IMR-90 (cell line): ENCODE results near the gene PLXNA4. TPM values are rescaled to one million over a fixed set of nuclear protein-coding genes. Genes with fewer than 3 reads are reported as not detected.

ENCODE experiments used
- ATAC-seq: fragments of 200-7000 bp; cut with Tn5 transposase; 2 replicates; pipeline ENCODE4 v1.9.1; 2020; ENCODE audit warnings: low read depth, mild to moderate bottlenecking, moderate library complexity
- BruUV-seq: library from RNA; stranded (reverse); fragments of 400-500 nt; replicated peaks from 2 replicates; lab custom pipeline; 2021; lab: Mats Ljungman, UMichigan
- CTCF ChIA-PET: fragments of 300-600 bp; formaldehyde crosslinking; extraction: SDS; loops from one replicate; lab custom pipeline; 2021; ENCODE audit warnings: antibody characterized with exemption; lab: Yijun Ruan, JAX
- POLR2A ChIA-PET: fragments of 300-600 bp; sonication (Branson Sonifier 250); formaldehyde crosslinking; loops from one replicate; lab custom pipeline; 2022; ENCODE audit warnings: antibody characterized with exemption; ENCODE audit not compliant: unreplicated experiment; lab: Charles Lee
- DNase-seq: peaks from one replicate; pipeline ENCODE4 v3.0.0; 2013
- H2AFZ ChIP-seq: replicated peaks from 2 replicates; pipeline ENCODE3; 2013; ENCODE audit warnings: low read length, mild to moderate bottlenecking; ENCODE audit not compliant: poor library complexity
- H2AK5ac ChIP-seq: 2 replicates; pipeline ENCODE4 v1.6.1; 2013; ENCODE audit warnings: low read depth, low read length, inconsistent platforms
- H2AK9ac ChIP-seq: replicated peaks from 2 replicates; pipeline ENCODE3; 2013; ENCODE audit warnings: mild to moderate bottlenecking, low read depth, low read length, moderate library complexity; ENCODE audit not compliant: poor library complexity
- H2BK120ac ChIP-seq: 2 replicates; pipeline ENCODE4 v1.6.1; 2013; ENCODE audit warnings: low read depth, low read length, inconsistent platforms
- H2BK15ac ChIP-seq: 3 replicates; pipeline ENCODE4 v1.6.1; 2013; ENCODE audit warnings: low read depth, low read length, inconsistent platforms
- H2BK20ac ChIP-seq: 2 replicates; pipeline ENCODE4 v1.6.1; 2013; ENCODE audit warnings: low read depth, mild to moderate bottlenecking, inconsistent platforms, low read length, moderate library complexity
- H2BK5ac ChIP-seq: 2 replicates; pipeline ENCODE4 v1.6.1; 2013; ENCODE audit warnings: mild to moderate bottlenecking, low read depth, low read length, inconsistent platforms; ENCODE audit not compliant: poor library complexity, severe bottlenecking
- H3K14ac ChIP-seq: replicated peaks from 2 replicates; pipeline ENCODE4 v1.6.1; 2013; ENCODE audit warnings: low read depth, low read length, inconsistent platforms
- H3K18ac ChIP-seq: 2 replicates; pipeline ENCODE4 v1.6.1; 2013; ENCODE audit warnings: low read depth, low read length, control low read depth
- H3K23ac ChIP-seq: 2 replicates; pipeline ENCODE4 v1.6.1; 2013; ENCODE audit warnings: low read depth, low read length, inconsistent platforms
- H3K27ac ChIP-seq: 2 replicates; pipeline ENCODE4 v1.5.1; 2013; ENCODE audit warnings: mild to moderate bottlenecking, control low read depth, low read length; ENCODE audit not compliant: insufficient read depth
- H3K27me3 ChIP-seq: 2 replicates; pipeline ENCODE4 v1.6.1; 2013; ENCODE audit warnings: low read length; ENCODE audit not compliant: control insufficient read depth, insufficient read depth
- H3K36me3 ChIP-seq: 2 replicates; pipeline ENCODE4 v1.6.1; 2013; ENCODE audit warnings: low read length, mixed read lengths; ENCODE audit not compliant: control insufficient read depth, insufficient read depth
- H3K4ac ChIP-seq: 2 replicates; pipeline ENCODE4 v1.6.1; 2013; ENCODE audit warnings: low read depth, low read length, inconsistent platforms
- H3K4me1 ChIP-seq: 2 replicates; pipeline ENCODE4 v1.6.1; 2013; ENCODE audit warnings: low read length, mixed read lengths; ENCODE audit not compliant: control insufficient read depth, insufficient read depth
- H3K4me2 ChIP-seq: 2 replicates; pipeline ENCODE4 v1.6.1; 2013; ENCODE audit warnings: low read depth, mild to moderate bottlenecking, control low read depth, low read length, moderate library complexity
- H3K4me3 ChIP-seq: 2 replicates; pipeline ENCODE4 v1.5.1; 2013; ENCODE audit warnings: low read depth, mild to moderate bottlenecking, control low read depth, low read length, moderate library complexity; ENCODE audit not compliant: insufficient read depth
- H3K56ac ChIP-seq: 2 replicates; pipeline ENCODE4 v1.6.1; 2013; ENCODE audit warnings: low read length, inconsistent platforms; ENCODE audit not compliant: insufficient read depth; ENCODE audit errors: extremely low read depth
- H3K79me1 ChIP-seq, 2 experiments: 2 replicates each; pipeline ENCODE4 v1.6.1; 2013; ENCODE audit warnings: low read length in 2 of 2, inconsistent platforms in 1 of 2, low read depth in 1 of 2
- H3K9ac ChIP-seq: 2 replicates; pipeline ENCODE4 v1.6.1; 2013; ENCODE audit warnings: low read depth, low read length, control low read depth
- H3K9me1 ChIP-seq: 2 replicates; pipeline ENCODE4 v1.6.1; 2013; ENCODE audit warnings: low read length, inconsistent platforms; ENCODE audit not compliant: insufficient read depth
- H3K9me3 ChIP-seq: 2 replicates; pipeline ENCODE4 v1.6.1; 2013; ENCODE audit warnings: low read length; ENCODE audit not compliant: control insufficient read depth, insufficient read depth
- H4K20me1 ChIP-seq: 2 replicates; pipeline ENCODE4 v1.6.1; 2013; ENCODE audit warnings: low read length, inconsistent platforms; ENCODE audit not compliant: insufficient read depth
- H4K5ac ChIP-seq: 2 replicates; pipeline ENCODE4 v1.6.1; 2013; ENCODE audit warnings: mild to moderate bottlenecking, low read depth, low read length, control low read depth
- H4K8ac ChIP-seq, 2 experiments: 2 replicates each; pipeline ENCODE4 v1.6.1; 2013; ENCODE audit warnings: low read depth in 2 of 2, low read length in 2 of 2, control low read depth in 1 of 2, inconsistent platforms in 1 of 2
- H4K91ac ChIP-seq: 2 replicates; pipeline ENCODE4 v1.6.1; 2013; ENCODE audit warnings: low read depth, low read length, inconsistent platforms; ENCODE audit not compliant: insufficient read depth
- CTCF ChIP-seq: conservative IDR thresholded peaks from 2 replicates; pipeline ENCODE4 v1.5.1; 2012; ENCODE audit warnings: mild to moderate bottlenecking, low read depth, low read length, improper control_type of control experiment
- FOS ChIP-seq: fragments of 150-350 bp; IDR thresholded peaks from 2 replicates; pipeline ENCODE4 v1.6.1; 2016; ENCODE audit warnings: low read depth, low read length
- RCOR1 ChIP-seq: IDR thresholded peaks from 2 replicates; pipeline ENCODE4 v1.6.1; 2012; ENCODE audit warnings: mild to moderate bottlenecking, low read length, improper control_type of control experiment; ENCODE audit not compliant: insufficient replicate concordance
- WGBS, 2 experiments: methylation state at CpG; one replicate each; pipeline versions ENCODE4 v1.1.5 to v1.1.7; 2013; ENCODE audit warnings: missing lambda C conversion rate in 2 of 2; ENCODE audit not compliant: insufficient read length in 1 of 2; ENCODE audit errors: extremely low coverage in 2 of 2; 5-methylcytosine and 5-hydroxymethylcytosine counted together
- dilution Hi-C: fragments of 300-500 bp; cut with HindIII; formaldehyde crosslinking; loops from one replicate; pipeline ENCODE4 v1.14.3; 2018; ENCODE audit warnings: low sequenced_read_pairs; ENCODE audit not compliant: unreplicated experiment
- in situ Hi-C: fragments of 300-500 bp; cut with MboI; formaldehyde crosslinking; loops from 3 replicates; pipeline ENCODE4 v1.14.3; 2019; ENCODE audit warnings: low sequenced_read_pairs, inconsistent platforms, mixed read lengths
- intact Hi-C: fragments of 100-400 bp; cut with micrococcal nuclease; formaldehyde crosslinking; loops from 2 replicates; pipeline ENCODE4 v1.10.0; 2022
- polyA plus RNA-seq, 3 experiments: library from polyadenylated mRNA; depleted of rRNA; stranded (reverse); fragments of >200 nt; gene quantifications; 2 replicates each; pipeline ENCODE4 v1.2.3, GENCODE V29; 2012; ENCODE audit warnings: low replicate concordance in 1 of 3
- total RNA-seq: library from RNA; depleted of rRNA; stranded (reverse); fragments of >200 nt; gene quantifications from 2 replicates; pipeline ENCODE4 v1.2.3, GENCODE V29; 2012

Gene PLXNA4
- total and polyA plus RNA-seq, 2 of the 4 experiments (the other 2 are of a cell fraction) = under 0.01 TPM

- CTCF ChIA-PET = no interaction called here
- TF ChIP-seq FOS (no peak), CTCF (no peak), RCOR1 (no peak)
- no peak overlapping the region for H3K27ac ChIP-seq
These were observed 91.1 kb downstream of the PLXNA4 start for GRCh38 chr7:132485136-132485535.

More at GRCh38 chr7:132485136-132485535, 91.1 kb downstream of the PLXNA4 start:
- no peaks in the 10 kb centered on the region for H3K9me1 ChIP-seq
- POLR2A ChIA-PET = no interaction called here
- no peak overlapping the region for H3K4ac ChIP-seq
- in situ Hi-C loops = no loop called here
- dilution Hi-C loops = no loop called here
- H3K9me3 ChIP-seq = no peaks in the 10 kb centered on the region
- BruUV-seq = no TSS peak
- no peaks in the 10 kb centered on the region for H3K4me1 ChIP-seq
- ATAC-seq = no peak
- no peak overlapping the region for H4K5ac ChIP-seq
- no peak overlapping the region for H3K9ac ChIP-seq
- H2AK5ac ChIP-seq = no peak overlapping the region
- no peak overlapping the region for H2BK15ac ChIP-seq
- H3K56ac ChIP-seq = no peak overlapping the region
- no peaks in the 10 kb centered on the region for H3K27me3 ChIP-seq
- H4K20me1 ChIP-seq = no peaks in the 10 kb centered on the region
- no peak overlapping the region for H3K4me2 ChIP-seq
- H2BK5ac ChIP-seq = no peak overlapping the region
- H2BK120ac ChIP-seq = no peak overlapping the region
- no peak overlapping the region for H4K91ac ChIP-seq
- H2AK9ac ChIP-seq = no peak overlapping the region
- no peak overlapping the region for H2AFZ ChIP-seq
- H4K8ac ChIP-seq = no peak overlapping the region
- no peaks in the 10 kb centered on the region for H3K79me1 ChIP-seq
- intact Hi-C loops = no loop called here
- H3K23ac ChIP-seq = no peak overlapping the region
- H3K36me3 ChIP-seq = no peaks in the 10 kb centered on the region
- WGBS, 2 experiments = 40% methylated on average over 1 of the region's 6 CpGs; no CpG with 5 or more reads in 1 of the 2 experiments
- H3K14ac ChIP-seq = no peak overlapping the region
- no peak for DNase-seq
- H2BK20ac ChIP-seq = no peak overlapping the region
- no peak overlapping the region for H3K18ac ChIP-seq
- no peak overlapping the region for H3K4me3 ChIP-seq
